ENCODE data around the gene MAFG. TPM values are rescaled to one million over a fixed set of nuclear protein-coding genes. Genes with fewer than 3 reads are reported as not detected.

MAFG gene
- total and polyA plus RNA-seq, 2 of the 13 experiments (the other 11 are each of a cell fraction or from before 2014, with no cell fraction given) = 14.5 to 20.0 TPM

DNA sequence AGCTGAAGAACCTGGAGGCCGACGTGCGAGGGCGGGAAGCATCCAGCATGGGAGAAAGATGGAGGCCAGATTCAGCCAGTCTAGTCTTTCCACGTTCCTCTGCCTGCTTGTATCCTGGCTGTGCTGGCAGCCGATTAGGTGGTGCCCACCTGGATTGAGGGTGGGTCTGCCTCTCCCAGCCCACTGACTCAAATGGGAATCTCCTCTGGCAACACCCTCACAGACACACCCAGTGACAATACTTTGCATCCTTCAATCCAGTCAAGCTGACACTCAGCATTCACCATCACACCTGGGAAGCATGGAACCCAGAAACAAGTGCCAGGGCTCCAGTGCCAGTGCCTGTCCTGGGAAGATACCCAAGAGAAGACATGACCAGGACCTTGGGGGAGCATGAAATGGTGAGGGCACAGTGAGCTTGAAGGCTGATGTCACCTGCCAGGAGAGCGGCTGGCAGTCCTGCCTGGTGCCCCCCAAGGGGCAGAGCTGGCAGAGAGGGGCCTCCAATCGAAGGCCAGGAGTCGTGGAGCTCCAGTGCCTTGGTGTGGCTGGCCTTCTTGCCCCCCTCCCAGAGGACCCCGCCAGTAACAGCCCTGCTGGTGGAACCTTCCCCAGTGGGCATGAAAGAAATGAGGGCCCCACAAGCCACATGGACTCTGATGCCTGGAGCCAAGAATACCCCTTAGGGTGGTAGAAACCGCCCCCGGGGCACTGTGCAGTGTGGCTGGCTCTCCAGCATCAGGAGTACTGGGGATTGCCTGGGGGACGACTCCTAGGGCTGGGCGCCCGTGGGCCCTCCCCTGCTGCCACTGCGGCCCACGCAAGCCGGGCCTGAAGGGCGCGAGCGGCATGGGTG is 26.1 kb downstream of the MAFG start (continued):
- no peak for TF ChIP-seq ZNF576 (CRISPR knock-in tag; IDR thresholded peaks at IDR 0.05)
- peak; percentile 64 for TF ChIP-seq SP4 (CRISPR knock-in tag; IDR thresholded peaks at IDR 0.05)
- TF ChIP-seq, protein P1, sequence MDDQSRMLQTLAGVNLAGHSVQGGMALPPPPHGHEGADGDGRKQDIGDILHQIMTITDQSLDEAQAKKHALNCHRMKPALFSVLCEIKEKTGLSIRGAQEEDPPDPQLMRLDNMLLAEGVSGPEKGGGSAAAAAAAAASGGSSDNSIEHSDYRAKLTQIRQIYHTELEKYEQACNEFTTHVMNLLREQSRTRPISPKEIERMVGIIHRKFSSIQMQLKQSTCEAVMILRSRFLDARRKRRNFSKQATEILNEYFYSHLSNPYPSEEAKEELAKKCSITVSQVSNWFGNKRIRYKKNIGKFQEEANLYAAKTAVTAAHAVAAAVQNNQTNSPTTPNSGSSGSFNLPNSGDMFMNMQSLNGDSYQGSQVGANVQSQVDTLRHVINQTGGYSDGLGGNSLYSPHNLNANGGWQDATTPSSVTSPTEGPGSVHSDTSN (CRISPR knock-in tag; IDR thresholded peaks at IDR 0.05; ENCODE audit: borderline replicate concordance) = no peak
- no peak for TF ChIP-seq RFX3 (CRISPR knock-in tag; IDR thresholded peaks at IDR 0.05)
- no peak for TF ChIP-seq ZNF614 (CRISPR knock-in tag; IDR thresholded peaks at IDR 0.05; ENCODE audit: borderline replicate concordance)
- TF ChIP-seq ZNF501 (CRISPR knock-in tag; IDR thresholded peaks at IDR 0.05) = no peak
- no peak for TF ChIP-seq E2F5 (CRISPR knock-in tag; conservative IDR thresholded peaks at IDR 0.05)
- TF ChIP-seq TRIM24 (CRISPR knock-in tag; IDR thresholded peaks at IDR 0.05) = no peak
- TF ChIP-seq ATF7 (IDR thresholded peaks at IDR 0.05) = no peak
- TF ChIP-seq ATF7 (CRISPR knock-in tag; IDR thresholded peaks at IDR 0.05) = no peak
- TF ChIP-seq ZNF605 (CRISPR knock-in tag; IDR thresholded peaks at IDR 0.05) = 0 out of 2 replicates have a peak, but pooled peaks have one; percentile 43
- TF ChIP-seq CCAR2 (optimal IDR thresholded peaks at IDR 0.05; ENCODE audit: low read depth, low read length) = no peak
- TF ChIP-seq ZNF234 (CRISPR knock-in tag; conservative IDR thresholded peaks at IDR 0.05) = no peak
- no peak for TF ChIP-seq ZBED4 (CRISPR knock-in tag; IDR thresholded peaks at IDR 0.05; ENCODE audit: borderline replicate concordance)
- no peak for TF ChIP-seq ZNF281 (CRISPR knock-in tag; IDR thresholded peaks at IDR 0.05; ENCODE audit: borderline replicate concordance)
- 0 out of 2 replicates have a peak, but pooled peaks have one; percentile 36 for TF ChIP-seq MBD4 (IDR thresholded peaks at IDR 0.05; ENCODE audit: borderline replicate concordance, low read length)
- TF ChIP-seq ZNF230 (CRISPR knock-in tag; IDR thresholded peaks at IDR 0.05) = no peak
- no peak for TF ChIP-seq GATAD2A (CRISPR knock-in tag; IDR thresholded peaks at IDR 0.05)
- TF ChIP-seq ARID2 (CRISPR knock-in tag; IDR thresholded peaks at IDR 0.05; ENCODE audit: borderline replicate concordance) = no peak

Measured in HepG2 (cell line).